HepG2 (cell line): ENCODE results near the gene SPDYE4.

Source experiments
- ARID2 ChIP-seq: sonication (generic); formaldehyde crosslinking; IDR thresholded peaks from 2 replicates; pipeline ENCODE4 v1.8.1; 2022; ENCODE audit warnings: mild to moderate bottlenecking, missing genetic modification reagents, borderline replicate concordance
- NCOA1 ChIP-seq: sonication (generic); formaldehyde crosslinking; IDR thresholded peaks from 2 replicates; pipeline ENCODE4 v1.9.0; 2021; ENCODE audit warnings: missing genetic modification reagents
- POLR2AphosphoS5 ChIP-seq: IDR thresholded peaks from 2 replicates; pipeline ENCODE4 v1.6.1; 2012; ENCODE audit warnings: low read depth, low read length
- TAF1 ChIP-seq: sonication (generic); formaldehyde crosslinking; IDR thresholded peaks from 2 replicates; pipeline ENCODE4 v1.4.0; 2020; ENCODE audit warnings: missing genetic modification reagents
- ZKSCAN1 ChIP-seq: fragments of 150-350 bp; IDR thresholded peaks from 2 replicates; pipeline ENCODE4 v1.6.1; 2014; ENCODE audit warnings: low read length
- ZNF232 ChIP-seq: sonication (generic); formaldehyde crosslinking; IDR thresholded peaks from 2 replicates; pipeline ENCODE4 v1.4.0; 2020; ENCODE audit warnings: missing genetic modification reagents, borderline replicate concordance
- ZSCAN12 ChIP-seq: sonication (generic); formaldehyde crosslinking; IDR thresholded peaks from 2 replicates; pipeline ENCODE4 v1.9.0; 2021; ENCODE audit warnings: mild to moderate bottlenecking, missing genetic modification reagents
- ZZZ3 ChIP-seq: sonication (generic); formaldehyde crosslinking; IDR thresholded peaks from 2 replicates; pipeline ENCODE4 v1.4.0; 2020; ENCODE audit warnings: missing genetic modification reagents, mild to moderate bottlenecking, borderline replicate concordance
- TF ChIP-seq, protein P1 (sequence below): sonication (generic); formaldehyde crosslinking; IDR thresholded peaks from 2 replicates; pipeline ENCODE4 v1.5.0; 2020; ENCODE audit warnings: mild to moderate bottlenecking, missing genetic modification reagents
- TF ChIP-seq, protein P2 (sequence below): sonication (generic); formaldehyde crosslinking; IDR thresholded peaks from 2 replicates; pipeline ENCODE4 v1.4.0; 2020; ENCODE audit warnings: missing genetic modification reagents
- TF ChIP-seq, protein P3 (sequence below): sonication (generic); formaldehyde crosslinking; IDR thresholded peaks from 2 replicates; pipeline ENCODE4 v1.5.0; 2020; ENCODE audit warnings: mild to moderate bottlenecking, missing genetic modification reagents, moderate library complexity
- TF ChIP-seq, protein P4 (sequence below): sonication (generic); formaldehyde crosslinking; IDR thresholded peaks from 2 replicates; pipeline ENCODE4 v1.8.1; 2022; ENCODE audit warnings: mild to moderate bottlenecking, missing genetic modification reagents
- TF ChIP-seq, protein P5 (sequence below): sonication (generic); formaldehyde crosslinking; IDR thresholded peaks from 2 replicates; pipeline ENCODE4 v1.8.0; 2022; ENCODE audit warnings: low read depth, missing genetic modification reagents

GRCh38 chr17:8734876-8735275 lies 23.5 kb downstream of the SPDYE4 start:
- TF ChIP-seq NCOA1 (no peak), TAF1 (CRISPR knock-in tag) (no peak), ZZZ3 (CRISPR knock-in tag) (no peak), ZKSCAN1 (no peak), ZSCAN12 (no peak), ARID2 (CRISPR knock-in tag) (no peak), POLR2AphosphoS5 (no peak), ZNF232 (CRISPR knock-in tag) (no peak)
- TF ChIP-seq, protein P1, sequence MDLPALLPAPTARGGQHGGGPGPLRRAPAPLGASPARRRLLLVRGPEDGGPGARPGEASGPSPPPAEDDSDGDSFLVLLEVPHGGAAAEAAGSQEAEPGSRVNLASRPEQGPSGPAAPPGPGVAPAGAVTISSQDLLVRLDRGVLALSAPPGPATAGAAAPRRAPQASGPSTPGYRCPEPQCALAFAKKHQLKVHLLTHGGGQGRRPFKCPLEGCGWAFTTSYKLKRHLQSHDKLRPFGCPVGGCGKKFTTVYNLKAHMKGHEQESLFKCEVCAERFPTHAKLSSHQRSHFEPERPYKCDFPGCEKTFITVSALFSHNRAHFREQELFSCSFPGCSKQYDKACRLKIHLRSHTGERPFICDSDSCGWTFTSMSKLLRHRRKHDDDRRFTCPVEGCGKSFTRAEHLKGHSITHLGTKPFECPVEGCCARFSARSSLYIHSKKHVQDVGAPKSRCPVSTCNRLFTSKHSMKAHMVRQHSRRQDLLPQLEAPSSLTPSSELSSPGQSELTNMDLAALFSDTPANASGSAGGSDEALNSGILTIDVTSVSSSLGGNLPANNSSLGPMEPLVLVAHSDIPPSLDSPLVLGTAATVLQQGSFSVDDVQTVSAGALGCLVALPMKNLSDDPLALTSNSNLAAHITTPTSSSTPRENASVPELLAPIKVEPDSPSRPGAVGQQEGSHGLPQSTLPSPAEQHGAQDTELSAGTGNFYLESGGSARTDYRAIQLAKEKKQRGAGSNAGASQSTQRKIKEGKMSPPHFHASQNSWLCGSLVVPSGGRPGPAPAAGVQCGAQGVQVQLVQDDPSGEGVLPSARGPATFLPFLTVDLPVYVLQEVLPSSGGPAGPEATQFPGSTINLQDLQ (CRISPR knock-in tag) = no peak
- TF ChIP-seq, protein P2, sequence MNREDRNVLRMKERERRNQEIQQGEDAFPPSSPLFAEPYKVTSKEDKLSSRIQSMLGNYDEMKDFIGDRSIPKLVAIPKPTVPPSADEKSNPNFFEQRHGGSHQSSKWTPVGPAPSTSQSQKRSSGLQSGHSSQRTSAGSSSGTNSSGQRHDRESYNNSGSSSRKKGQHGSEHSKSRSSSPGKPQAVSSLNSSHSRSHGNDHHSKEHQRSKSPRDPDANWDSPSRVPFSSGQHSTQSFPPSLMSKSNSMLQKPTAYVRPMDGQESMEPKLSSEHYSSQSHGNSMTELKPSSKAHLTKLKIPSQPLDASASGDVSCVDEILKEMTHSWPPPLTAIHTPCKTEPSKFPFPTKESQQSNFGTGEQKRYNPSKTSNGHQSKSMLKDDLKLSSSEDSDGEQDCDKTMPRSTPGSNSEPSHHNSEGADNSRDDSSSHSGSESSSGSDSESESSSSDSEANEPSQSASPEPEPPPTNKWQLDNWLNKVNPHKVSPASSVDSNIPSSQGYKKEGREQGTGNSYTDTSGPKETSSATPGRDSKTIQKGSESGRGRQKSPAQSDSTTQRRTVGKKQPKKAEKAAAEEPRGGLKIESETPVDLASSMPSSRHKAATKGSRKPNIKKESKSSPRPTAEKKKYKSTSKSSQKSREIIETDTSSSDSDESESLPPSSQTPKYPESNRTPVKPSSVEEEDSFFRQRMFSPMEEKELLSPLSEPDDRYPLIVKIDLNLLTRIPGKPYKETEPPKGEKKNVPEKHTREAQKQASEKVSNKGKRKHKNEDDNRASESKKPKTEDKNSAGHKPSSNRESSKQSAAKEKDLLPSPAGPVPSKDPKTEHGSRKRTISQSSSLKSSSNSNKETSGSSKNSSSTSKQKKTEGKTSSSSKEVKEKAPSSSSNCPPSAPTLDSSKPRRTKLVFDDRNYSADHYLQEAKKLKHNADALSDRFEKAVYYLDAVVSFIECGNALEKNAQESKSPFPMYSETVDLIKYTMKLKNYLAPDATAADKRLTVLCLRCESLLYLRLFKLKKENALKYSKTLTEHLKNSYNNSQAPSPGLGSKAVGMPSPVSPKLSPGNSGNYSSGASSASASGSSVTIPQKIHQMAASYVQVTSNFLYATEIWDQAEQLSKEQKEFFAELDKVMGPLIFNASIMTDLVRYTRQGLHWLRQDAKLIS = no peak
- TF ChIP-seq, protein P3, sequence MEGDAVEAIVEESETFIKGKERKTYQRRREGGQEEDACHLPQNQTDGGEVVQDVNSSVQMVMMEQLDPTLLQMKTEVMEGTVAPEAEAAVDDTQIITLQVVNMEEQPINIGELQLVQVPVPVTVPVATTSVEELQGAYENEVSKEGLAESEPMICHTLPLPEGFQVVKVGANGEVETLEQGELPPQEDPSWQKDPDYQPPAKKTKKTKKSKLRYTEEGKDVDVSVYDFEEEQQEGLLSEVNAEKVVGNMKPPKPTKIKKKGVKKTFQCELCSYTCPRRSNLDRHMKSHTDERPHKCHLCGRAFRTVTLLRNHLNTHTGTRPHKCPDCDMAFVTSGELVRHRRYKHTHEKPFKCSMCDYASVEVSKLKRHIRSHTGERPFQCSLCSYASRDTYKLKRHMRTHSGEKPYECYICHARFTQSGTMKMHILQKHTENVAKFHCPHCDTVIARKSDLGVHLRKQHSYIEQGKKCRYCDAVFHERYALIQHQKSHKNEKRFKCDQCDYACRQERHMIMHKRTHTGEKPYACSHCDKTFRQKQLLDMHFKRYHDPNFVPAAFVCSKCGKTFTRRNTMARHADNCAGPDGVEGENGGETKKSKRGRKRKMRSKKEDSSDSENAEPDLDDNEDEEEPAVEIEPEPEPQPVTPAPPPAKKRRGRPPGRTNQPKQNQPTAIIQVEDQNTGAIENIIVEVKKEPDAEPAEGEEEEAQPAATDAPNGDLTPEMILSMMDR = no peak
- TF ChIP-seq, protein P4, sequence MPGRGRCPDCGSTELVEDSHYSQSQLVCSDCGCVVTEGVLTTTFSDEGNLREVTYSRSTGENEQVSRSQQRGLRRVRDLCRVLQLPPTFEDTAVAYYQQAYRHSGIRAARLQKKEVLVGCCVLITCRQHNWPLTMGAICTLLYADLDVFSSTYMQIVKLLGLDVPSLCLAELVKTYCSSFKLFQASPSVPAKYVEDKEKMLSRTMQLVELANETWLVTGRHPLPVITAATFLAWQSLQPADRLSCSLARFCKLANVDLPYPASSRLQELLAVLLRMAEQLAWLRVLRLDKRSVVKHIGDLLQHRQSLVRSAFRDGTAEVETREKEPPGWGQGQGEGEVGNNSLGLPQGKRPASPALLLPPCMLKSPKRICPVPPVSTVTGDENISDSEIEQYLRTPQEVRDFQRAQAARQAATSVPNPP (CRISPR knock-in tag) = no peak
- TF ChIP-seq, protein P5, sequence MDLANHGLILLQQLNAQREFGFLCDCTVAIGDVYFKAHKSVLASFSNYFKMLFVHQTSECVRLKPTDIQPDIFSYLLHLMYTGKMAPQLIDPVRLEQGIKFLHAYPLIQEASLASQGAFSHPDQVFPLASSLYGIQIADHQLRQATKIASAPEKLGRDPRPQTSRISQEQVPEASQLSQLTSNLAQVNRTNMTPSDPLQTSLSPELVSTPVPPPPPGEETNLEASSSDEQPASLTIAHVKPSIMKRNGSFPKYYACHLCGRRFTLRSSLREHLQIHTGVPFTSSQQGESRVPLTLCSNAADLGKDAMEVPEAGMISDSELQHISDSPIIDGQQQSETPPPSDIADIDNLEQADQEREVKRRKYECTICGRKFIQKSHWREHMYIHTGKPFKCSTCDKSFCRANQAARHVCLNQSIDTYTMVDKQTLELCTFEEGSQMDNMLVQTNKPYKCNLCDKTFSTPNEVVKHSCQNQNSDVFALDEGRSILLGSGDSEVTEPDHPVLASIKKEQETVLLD (CRISPR knock-in tag) = no peak
